ENCODE data around the gene ZCCHC10.

The ZCCHC10 gene

GRCh38 chr5:132952829-132953228, 73.5 kb downstream of the ZCCHC10 start:
- no peaks in the 10 kb centered on the region for H3K9me3 ChIP-seq (ENCODE audit: low read length)
- H3K4me3 ChIP-seq (ENCODE audit: low read depth, low read length, poor library complexity, severe bottlenecking): no peak overlapping the region
- H3K4me2 ChIP-seq (ENCODE audit: low read length): no peak overlapping the region
- peaks cover 20% of the 10 kb centered on the region; the same call in 1 of the 2 replicates for H3K36me3 ChIP-seq (ENCODE audit: insufficient read depth, low read length)
- no peak overlapping the region for H3K27ac ChIP-seq (ENCODE audit: low read depth, low read length, poor library complexity, severe bottlenecking)
- peaks cover 2% of the 10 kb centered on the region for H3K4me1 ChIP-seq (ENCODE audit: insufficient read depth, low read length, severe bottlenecking)
- no peaks in the 10 kb centered on the region for H3F3A ChIP-seq (ENCODE audit: insufficient read depth, low read length)
- no peak overlapping the region for H2AFZ ChIP-seq (ENCODE audit: low read length)
- H3K9me2 ChIP-seq (ENCODE audit: low read depth, low read length): no peaks in the 10 kb centered on the region
- no peak overlapping the region for H3K9ac ChIP-seq (ENCODE audit: low read length)
- peaks cover 78% of the 10 kb centered on the region for H3K79me2 ChIP-seq (ENCODE audit: insufficient read depth, low read length)
- no peaks in the 10 kb centered on the region for H3K27me3 ChIP-seq (ENCODE audit: insufficient read depth, low read length)
- no peak for TF ChIP-seq EZH2 (IDR thresholded peaks at IDR 0.05; ENCODE audit: borderline replicate concordance, low read length)
- no peak for TF ChIP-seq CTCF (IDR thresholded peaks at IDR 0.05; ENCODE audit: low read length)
- no peaks in the 10 kb centered on the region for H4K20me1 ChIP-seq (ENCODE audit: insufficient read depth, low read length)

GRCh38 chr5:132951897-132952296, 74.5 kb downstream of the ZCCHC10 start:
- TF ChIP-seq CTCF (IDR thresholded peaks at IDR 0.05; ENCODE audit: low read length) (no peak), EZH2 (IDR thresholded peaks at IDR 0.05; ENCODE audit: borderline replicate concordance, low read length) (no peak)
- Histone ChIP-seq H3K27me3 (ENCODE audit: insufficient read depth, low read length) (no peaks in the 10 kb centered on the region), H3K4me2 (ENCODE audit: low read length) (no peak overlapping the region), H2AFZ (ENCODE audit: low read length) (no peak overlapping the region), H4K20me1 (ENCODE audit: insufficient read depth, low read length) (no peaks in the 10 kb centered on the region), H3K4me1 (ENCODE audit: insufficient read depth, low read length, severe bottlenecking) (peaks cover under 1% of the 10 kb centered on the region), H3K9me2 (ENCODE audit: low read depth, low read length) (no peaks in the 10 kb centered on the region), H3F3A (ENCODE audit: insufficient read depth, low read length) (no peaks in the 10 kb centered on the region), H3K4me3 (ENCODE audit: low read depth, low read length, poor library complexity, severe bottlenecking) (no peak overlapping the region), H3K79me2 (ENCODE audit: insufficient read depth, low read length) (peaks cover 78% of the 10 kb centered on the region), H3K9me3 (ENCODE audit: low read length) (no peaks in the 10 kb centered on the region), H3K27ac (ENCODE audit: low read depth, low read length, poor library complexity, severe bottlenecking) (no peak overlapping the region), H3K36me3 (ENCODE audit: insufficient read depth, low read length) (peaks cover 19% of the 10 kb centered on the region; the same call in 1 of the 2 replicates), H3K9ac (ENCODE audit: low read length) (no peak overlapping the region)

GRCh38 chr5:132949136-132949535, 77.2 kb downstream of the ZCCHC10 start:
- Histone ChIP-seq H2AFZ (ENCODE audit: low read length) (no peak overlapping the region), H3K9ac (ENCODE audit: low read length) (no peak overlapping the region), H3K4me3 (ENCODE audit: low read depth, low read length, poor library complexity, severe bottlenecking) (no peak overlapping the region), H3K27ac (ENCODE audit: low read depth, low read length, poor library complexity, severe bottlenecking) (no peak overlapping the region), H3K9me2 (ENCODE audit: low read depth, low read length) (no peaks in the 10 kb centered on the region), H3K4me1 (ENCODE audit: insufficient read depth, low read length, severe bottlenecking) (no peaks in the 10 kb centered on the region), H3K36me3 (ENCODE audit: insufficient read depth, low read length) (peaks cover 12% of the 10 kb centered on the region; the same call in 1 of the 2 replicates), H3F3A (ENCODE audit: insufficient read depth, low read length) (no peaks in the 10 kb centered on the region), H3K27me3 (ENCODE audit: insufficient read depth, low read length) (no peaks in the 10 kb centered on the region), H3K4me2 (ENCODE audit: low read length) (no peak overlapping the region), H3K79me2 (ENCODE audit: insufficient read depth, low read length) (peaks cover 83% of the 10 kb centered on the region), H4K20me1 (ENCODE audit: insufficient read depth, low read length) (no peaks in the 10 kb centered on the region), H3K9me3 (ENCODE audit: low read length) (no peaks in the 10 kb centered on the region)
- no peak for TF ChIP-seq EZH2 (IDR thresholded peaks at IDR 0.05; ENCODE audit: borderline replicate concordance, low read length)
- no peak for TF ChIP-seq CTCF (IDR thresholded peaks at IDR 0.05; ENCODE audit: low read length)

Measured in OCI-LY1 (cell line).